Ascending aorta (tissue), 2 donors: ENCODE data around the gene KIF3C. TPM values are rescaled to one million over a fixed set of nuclear protein-coding genes. Genes with fewer than 3 reads are reported as not detected.

Source experiments
- DNase-seq, 2 donors: peaks; one replicate each; pipeline ENCODE4 v3.0.0-alpha.2; 2019; ENCODE audit warnings: low spot score in 2 of 2
- H3K27ac ChIP-seq, 2 donors: fragments of 200-600 bp; sonication (generic); one replicate each; pipeline ENCODE4 v1.5.1; 2016 to 2017; ENCODE audit warnings: mild to moderate bottlenecking in 1 of 2
- H3K27me3 ChIP-seq: fragments of 200-600 bp; sonication (generic); one replicate; pipeline ENCODE4 v1.5.1; 2017
- H3K36me3 ChIP-seq, 2 donors: fragments of 200-600 bp; sonication (generic); one replicate each; pipeline ENCODE4 v1.5.1; 2016
- H3K4me1 ChIP-seq, 2 donors: fragments of 200-600 bp; sonication (generic); one replicate each; pipeline ENCODE4 v1.5.1; 2016 to 2017; ENCODE audit warnings: mild to moderate bottlenecking in 1 of 2
- H3K4me3 ChIP-seq, 2 donors: fragments of 200-600 bp; sonication (generic); one replicate each; pipeline ENCODE4 v1.5.1; 2016 to 2017; ENCODE audit warnings: mild to moderate bottlenecking in 1 of 2
- H3K9me3 ChIP-seq, 2 donors: fragments of 200-600 bp; sonication (generic); one replicate each; pipeline ENCODE4 v1.5.1; 2016
- intact Hi-C: fragments of 100-400 bp; cut with DNase I; formaldehyde crosslinking; loops from one replicate; pipeline ENCODE4 v1.15.1; 2023
- total RNA-seq: library from RNA; depleted of rRNA; stranded (reverse); fragments of >200 nt; gene quantifications from one replicate; pipeline ENCODE4 v1.1.0, GENCODE V29; 2016
- TF ChIP-seq, protein P1 (sequence below), 3 experiments: fragments of 200-600 bp in 2 of 3; fragments of 450-650 bp in 1 of 3; sonication (generic) in 2 of 3; IDR thresholded peaks; one replicate each; pipeline ENCODE4 v1.5.1; 2016 to 2019; ENCODE audit warnings: antibody characterized with exemption in 3 of 3, mild to moderate bottlenecking in 1 of 3, moderate library complexity in 1 of 3

The KIF3C gene
- total RNA-seq, 1 donor from 2014 or later = 11.9 TPM

DNA sequence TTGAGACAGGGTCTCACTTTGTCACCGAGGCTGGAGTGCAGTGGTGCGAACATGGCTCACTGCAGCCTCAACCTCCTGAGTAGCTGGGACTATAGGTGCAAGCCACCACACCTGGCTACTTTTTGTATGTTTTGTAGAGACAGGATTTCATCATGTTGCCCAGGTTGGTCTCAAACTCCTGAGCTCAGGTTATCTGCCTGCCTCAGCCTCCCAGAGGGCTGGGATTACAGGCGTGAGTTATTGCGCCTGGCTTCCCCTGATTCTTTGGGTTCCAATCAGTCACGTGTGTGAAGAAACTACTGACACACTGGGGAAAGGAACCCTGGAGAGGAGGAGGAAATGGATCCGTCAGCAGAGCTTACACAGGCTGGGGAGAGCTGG lies 29.3 kb upstream of the KIF3C start:
- peaks cover 5 to 15% of the 10 kb centered on the region in 2 donors for H3K4me1 ChIP-seq
- intact Hi-C loops = no loop called here
- DNase-seq = no peak
- no peaks in the 10 kb centered on the region for H3K27me3 ChIP-seq
- H3K36me3 ChIP-seq = no peaks in the 10 kb centered on the region
- H3K27ac ChIP-seq = no peak overlapping the region
- H3K4me3 ChIP-seq = no peak overlapping the region
- no peaks in the 10 kb centered on the region for H3K9me3 ChIP-seq
- TF ChIP-seq, protein P1, sequence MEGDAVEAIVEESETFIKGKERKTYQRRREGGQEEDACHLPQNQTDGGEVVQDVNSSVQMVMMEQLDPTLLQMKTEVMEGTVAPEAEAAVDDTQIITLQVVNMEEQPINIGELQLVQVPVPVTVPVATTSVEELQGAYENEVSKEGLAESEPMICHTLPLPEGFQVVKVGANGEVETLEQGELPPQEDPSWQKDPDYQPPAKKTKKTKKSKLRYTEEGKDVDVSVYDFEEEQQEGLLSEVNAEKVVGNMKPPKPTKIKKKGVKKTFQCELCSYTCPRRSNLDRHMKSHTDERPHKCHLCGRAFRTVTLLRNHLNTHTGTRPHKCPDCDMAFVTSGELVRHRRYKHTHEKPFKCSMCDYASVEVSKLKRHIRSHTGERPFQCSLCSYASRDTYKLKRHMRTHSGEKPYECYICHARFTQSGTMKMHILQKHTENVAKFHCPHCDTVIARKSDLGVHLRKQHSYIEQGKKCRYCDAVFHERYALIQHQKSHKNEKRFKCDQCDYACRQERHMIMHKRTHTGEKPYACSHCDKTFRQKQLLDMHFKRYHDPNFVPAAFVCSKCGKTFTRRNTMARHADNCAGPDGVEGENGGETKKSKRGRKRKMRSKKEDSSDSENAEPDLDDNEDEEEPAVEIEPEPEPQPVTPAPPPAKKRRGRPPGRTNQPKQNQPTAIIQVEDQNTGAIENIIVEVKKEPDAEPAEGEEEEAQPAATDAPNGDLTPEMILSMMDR (IDR thresholded peaks at IDR 0.05) = no peak

DNA sequence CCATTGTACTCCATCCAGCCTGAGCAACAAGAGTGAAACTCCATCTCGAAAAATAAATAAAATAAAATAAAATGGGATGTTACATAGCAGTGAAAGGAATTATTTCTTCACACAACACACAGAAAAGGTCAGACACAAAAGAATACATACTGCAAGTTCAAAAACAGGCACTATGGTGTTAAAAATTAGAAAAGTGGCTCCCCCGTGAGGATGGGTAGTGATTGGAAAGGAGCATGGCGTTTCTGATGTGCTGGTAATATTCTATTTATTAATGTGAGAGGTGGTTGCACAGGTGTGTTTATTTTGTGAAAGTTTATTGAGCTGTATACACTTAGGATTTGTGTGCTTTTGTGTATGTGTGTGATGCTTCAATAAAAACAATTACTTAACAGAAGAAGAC lies 28.6 kb upstream of the KIF3C start:
- H3K9me3 ChIP-seq = no peaks in the 10 kb centered on the region
- no peak overlapping the region for H3K4me3 ChIP-seq
- H3K27ac ChIP-seq = no peak overlapping the region
- TF ChIP-seq, protein P1 (IDR thresholded peaks at IDR 0.05) = no peak
- no peak for DNase-seq
- peaks cover 5 to 12% of the 10 kb centered on the region in 2 donors for H3K4me1 ChIP-seq
- no peaks in the 10 kb centered on the region for H3K36me3 ChIP-seq
- H3K27me3 ChIP-seq = no peaks in the 10 kb centered on the region
- intact Hi-C loops = no loop called here

DNA sequence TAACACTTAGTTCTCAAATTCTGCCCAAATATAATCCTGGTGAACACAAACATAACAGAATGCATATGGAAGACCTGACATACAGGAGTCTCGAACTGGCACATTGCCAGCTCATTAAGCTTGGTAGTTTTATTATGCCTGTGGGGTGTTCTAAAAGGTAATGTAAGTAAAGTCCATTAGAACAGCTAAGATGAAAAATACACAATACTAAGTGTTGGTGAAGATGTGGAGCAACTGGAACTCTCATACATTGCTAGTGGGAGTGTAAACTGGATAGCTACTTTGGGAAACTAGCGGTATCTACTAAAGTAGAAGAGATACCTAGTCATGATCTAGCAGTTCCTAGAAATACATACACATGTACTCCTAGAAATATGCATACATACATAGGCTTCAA lies 27.3 kb upstream of the KIF3C start:
- Histone ChIP-seq H3K27ac (no peak overlapping the region), H3K36me3 (no peaks in the 10 kb centered on the region), H3K4me3 (no peak overlapping the region), H3K9me3 (no peaks in the 10 kb centered on the region), H3K4me1 (peaks cover 5 to 12% of the 10 kb centered on the region in 2 donors), H3K27me3 (no peaks in the 10 kb centered on the region)
- intact Hi-C loops = no loop called here
- TF ChIP-seq, protein P1 (IDR thresholded peaks at IDR 0.05) = no peak
- DNase-seq = no peak

DNA sequence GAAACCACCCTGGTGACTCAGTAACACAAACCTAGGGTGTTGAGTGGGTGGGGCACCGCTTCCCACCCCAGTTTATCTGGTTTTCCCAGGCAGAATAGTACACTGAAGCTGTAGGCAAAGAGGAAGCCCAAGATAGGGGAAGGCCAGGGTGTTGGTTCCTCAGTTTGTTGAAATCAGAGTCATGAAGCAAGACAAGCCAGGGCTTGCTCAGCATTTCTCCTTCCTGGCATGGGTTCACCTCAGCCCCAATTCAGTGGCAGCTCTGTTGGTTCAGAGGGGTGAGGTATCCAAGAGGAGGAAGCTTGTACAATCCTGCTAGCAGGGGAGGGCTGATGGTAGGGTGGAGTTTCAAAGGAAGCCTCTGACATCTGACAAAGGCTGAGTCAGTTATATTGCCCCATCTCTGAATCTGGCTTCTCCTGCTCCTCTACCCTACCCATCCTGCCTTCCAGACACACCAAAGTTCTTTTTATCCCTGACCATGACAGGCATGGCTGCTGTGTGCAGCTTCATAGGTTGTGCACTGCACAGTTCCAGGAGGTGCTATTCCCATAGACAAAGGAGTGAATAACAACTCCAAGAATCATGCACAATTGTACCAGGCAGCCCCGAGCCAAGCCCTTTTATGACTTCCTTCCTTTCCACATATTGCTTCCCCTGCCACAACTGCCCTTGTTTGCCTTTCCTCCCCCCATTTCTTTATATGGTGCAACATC lies 26.7 kb upstream of the KIF3C start:
- H3K36me3 ChIP-seq = no peaks in the 10 kb centered on the region
- intact Hi-C loops = no loop called here
- TF ChIP-seq, protein P1 (IDR thresholded peaks at IDR 0.05) = no peak
- H3K4me1 ChIP-seq = peaks cover 5 to 12% of the 10 kb centered on the region in 2 donors
- no peaks in the 10 kb centered on the region for H3K9me3 ChIP-seq
- DNase-seq = peak; percentile 63 to 77
- no peak overlapping the region for H3K4me3 ChIP-seq
- no peak overlapping the region for H3K27ac ChIP-seq
- no peaks in the 10 kb centered on the region for H3K27me3 ChIP-seq

DNA sequence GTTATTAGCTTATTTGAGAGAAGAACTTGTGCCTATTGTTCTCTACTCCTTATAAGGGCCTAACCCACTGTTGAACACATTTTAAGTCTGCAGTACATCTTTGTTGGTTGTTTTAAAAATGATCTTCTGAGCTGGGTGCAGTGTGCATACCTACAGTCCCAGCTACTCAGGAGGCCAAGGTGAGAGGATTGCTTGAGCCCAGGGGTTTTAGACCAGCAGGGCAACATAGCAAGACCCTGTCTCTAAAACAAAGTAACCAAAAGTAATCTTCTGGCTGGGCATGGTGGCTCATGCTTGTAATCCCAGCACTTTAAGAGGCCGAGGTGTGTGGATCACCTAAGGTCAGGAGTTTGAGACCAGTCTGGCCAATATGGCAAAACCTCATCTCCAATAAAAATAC lies 25.8 kb upstream of the KIF3C start:
- H3K27me3 ChIP-seq = no peaks in the 10 kb centered on the region
- H3K9me3 ChIP-seq = no peaks in the 10 kb centered on the region
- TF ChIP-seq, protein P1 (IDR thresholded peaks at IDR 0.05) = no peak
- no peak for DNase-seq
- no peak overlapping the region for H3K27ac ChIP-seq
- H3K36me3 ChIP-seq = no peaks in the 10 kb centered on the region
- peaks cover 5 to 12% of the 10 kb centered on the region in 2 donors for H3K4me1 ChIP-seq
- no peak overlapping the region for H3K4me3 ChIP-seq
- intact Hi-C loops = no loop called here
